CD4-positive, alpha-beta T cell treated with Interleukin-6 at 100 ng/mL for 8 hours (primary cell): ENCODE results near the gene SLC35E2B.
"Not testable (repeated sequence)": the region's sequence is repeated elsewhere in the genome, so short reads cannot be mapped to it uniquely, and the experiment has no call there.

Experiments used
- DNase-seq: peaks from one replicate; pipeline ENCODE4 v3.0.0-alpha.2; 2020; ENCODE audit warnings: mixed read lengths, low spot score

SLC35E2B gene

DNA sequence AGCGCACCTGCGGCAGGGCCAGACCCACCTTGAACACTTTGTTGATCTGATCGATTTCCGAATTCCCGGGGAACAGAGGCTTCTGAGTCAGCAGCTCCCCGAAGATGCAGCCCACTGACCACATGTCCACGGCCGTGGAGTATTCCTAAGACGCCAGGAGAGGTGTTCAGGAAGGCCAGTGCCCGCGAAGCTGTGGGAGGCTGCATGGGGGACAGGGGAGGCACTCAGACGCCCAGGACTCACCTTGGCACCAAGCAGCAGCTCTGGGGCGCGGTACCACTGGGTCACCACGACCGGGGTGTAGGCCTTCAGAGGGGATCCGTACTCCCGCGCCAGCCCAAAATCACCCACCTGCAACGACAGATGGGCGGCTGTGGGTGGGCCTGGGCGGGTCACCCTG lies 11.2 kb upstream of the SLC35E2B start:
- DNase-seq = no peak

DNA sequence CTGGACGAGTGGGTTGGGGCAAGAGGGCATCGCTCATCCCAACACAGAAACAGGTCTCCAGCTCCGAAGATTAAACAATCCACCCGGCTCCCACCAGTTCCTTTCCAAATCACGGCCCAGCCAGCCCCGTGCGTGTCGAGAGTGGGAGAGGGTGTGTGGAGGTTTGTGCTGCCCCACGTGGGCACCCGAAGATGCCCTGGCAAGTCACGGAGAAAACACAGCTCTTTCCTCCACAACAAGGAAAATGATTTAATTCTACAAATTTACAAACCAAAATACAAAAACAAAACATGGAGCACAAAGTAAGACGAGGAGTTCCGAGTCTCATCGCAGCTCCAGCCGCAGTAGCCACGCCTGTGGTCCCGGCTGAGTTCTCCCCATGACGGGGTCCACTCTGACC lies 9.9 kb upstream of the SLC35E2B start:
- DNase-seq = not testable (repeated sequence)

DNA sequence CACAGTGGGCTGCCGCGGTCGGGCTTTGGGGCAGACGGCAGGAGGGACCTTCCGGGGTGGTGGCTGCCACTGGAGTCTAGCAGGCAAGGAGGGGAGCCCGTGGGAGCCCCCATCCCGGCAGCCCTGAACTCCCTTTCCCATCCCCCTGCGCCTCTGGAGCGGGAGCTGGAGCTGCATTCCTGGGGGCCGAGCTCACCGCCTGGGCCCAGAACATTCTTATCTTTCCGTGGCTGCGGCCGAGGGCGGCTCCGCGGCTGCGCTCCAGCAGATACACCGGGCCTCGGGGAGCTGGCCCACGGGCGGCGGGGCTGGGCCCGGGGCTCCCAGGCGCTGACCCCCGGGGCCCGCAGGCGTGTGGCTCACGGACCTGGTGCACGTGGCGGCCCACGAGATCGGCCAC lies 8.0 kb upstream of the SLC35E2B start:
- not testable (repeated sequence) for DNase-seq

DNA sequence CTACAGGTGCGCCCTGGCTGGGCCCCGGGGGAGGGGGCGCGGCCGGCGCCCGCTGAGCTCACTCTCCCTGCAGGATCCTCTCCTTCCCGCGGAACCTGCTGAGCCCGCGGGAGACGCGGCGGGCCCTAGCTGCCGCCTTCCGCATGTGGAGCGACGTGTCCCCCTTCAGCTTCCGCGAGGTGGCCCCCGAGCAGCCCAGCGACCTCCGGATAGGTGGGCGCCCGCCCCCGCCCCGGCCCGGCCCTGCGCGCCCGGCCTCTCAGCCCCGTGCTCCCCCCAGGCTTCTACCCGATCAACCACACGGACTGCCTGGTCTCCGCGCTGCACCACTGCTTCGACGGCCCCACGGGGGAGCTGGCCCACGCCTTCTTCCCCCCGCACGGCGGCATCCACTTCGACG lies 7.5 kb upstream of the SLC35E2B start:
- DNase-seq = not testable (repeated sequence)

DNA sequence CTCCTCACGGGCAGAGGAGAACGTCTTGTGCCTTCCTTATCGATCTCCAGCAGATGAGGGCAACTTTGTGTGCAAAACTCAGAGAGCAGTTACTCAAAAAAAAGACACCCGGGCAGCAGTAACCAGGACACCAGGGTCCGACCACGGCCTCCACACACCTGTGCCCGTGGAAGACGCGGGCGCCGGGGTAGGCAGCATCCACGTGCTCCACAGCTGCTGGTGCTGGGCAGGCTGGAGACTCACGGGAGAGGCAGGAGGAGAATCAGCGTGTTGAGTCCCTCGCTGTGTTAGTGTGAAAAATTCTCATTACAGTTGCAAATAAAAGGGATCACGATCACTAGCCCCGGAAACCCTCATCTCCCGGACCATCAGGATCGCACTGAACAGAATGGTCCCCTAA lies 6.5 kb upstream of the SLC35E2B start:
- not testable (repeated sequence) for DNase-seq

DNA sequence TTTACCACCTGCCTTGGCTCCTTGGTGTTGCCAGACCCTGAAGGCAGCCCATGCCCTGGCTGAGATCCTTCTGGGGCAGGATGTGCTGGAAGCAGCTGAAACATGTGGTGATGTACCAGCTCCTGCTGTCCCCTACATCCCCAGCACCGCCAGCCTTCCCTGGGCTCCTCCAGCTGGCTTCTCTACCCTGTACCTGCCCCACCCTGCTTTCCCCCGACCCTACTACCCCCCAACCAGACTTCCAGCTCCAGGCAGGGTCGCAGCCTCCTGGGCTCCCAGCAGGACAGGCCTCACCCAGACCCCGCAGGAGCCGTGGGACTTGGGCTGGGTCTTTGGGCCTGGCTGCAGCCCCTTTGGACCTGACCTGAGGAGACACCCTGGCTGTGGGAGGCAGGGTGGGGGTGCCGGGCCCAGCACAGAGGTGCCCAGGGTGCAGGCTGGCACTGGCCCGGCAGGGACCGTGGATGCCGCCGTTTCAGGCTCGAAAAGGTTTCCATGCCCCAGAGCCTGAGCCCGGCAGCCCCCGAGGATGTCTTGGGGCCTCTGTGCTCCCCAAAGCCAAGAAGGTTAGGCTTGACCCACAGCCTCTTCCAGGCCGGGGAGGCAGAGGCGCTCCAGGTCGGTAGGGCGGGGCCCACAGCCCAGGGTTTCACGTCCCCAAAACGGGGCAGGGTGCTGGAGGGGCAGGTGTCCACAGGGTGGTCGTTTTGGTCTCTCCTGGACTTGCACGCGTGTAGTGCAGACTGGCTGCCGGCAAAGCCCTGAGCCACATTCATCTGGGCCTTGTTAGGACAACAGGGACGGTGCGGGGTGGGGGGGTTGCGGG lies 5.0 kb upstream of the SLC35E2B start:
- DNase-seq = not testable (repeated sequence)

DNA sequence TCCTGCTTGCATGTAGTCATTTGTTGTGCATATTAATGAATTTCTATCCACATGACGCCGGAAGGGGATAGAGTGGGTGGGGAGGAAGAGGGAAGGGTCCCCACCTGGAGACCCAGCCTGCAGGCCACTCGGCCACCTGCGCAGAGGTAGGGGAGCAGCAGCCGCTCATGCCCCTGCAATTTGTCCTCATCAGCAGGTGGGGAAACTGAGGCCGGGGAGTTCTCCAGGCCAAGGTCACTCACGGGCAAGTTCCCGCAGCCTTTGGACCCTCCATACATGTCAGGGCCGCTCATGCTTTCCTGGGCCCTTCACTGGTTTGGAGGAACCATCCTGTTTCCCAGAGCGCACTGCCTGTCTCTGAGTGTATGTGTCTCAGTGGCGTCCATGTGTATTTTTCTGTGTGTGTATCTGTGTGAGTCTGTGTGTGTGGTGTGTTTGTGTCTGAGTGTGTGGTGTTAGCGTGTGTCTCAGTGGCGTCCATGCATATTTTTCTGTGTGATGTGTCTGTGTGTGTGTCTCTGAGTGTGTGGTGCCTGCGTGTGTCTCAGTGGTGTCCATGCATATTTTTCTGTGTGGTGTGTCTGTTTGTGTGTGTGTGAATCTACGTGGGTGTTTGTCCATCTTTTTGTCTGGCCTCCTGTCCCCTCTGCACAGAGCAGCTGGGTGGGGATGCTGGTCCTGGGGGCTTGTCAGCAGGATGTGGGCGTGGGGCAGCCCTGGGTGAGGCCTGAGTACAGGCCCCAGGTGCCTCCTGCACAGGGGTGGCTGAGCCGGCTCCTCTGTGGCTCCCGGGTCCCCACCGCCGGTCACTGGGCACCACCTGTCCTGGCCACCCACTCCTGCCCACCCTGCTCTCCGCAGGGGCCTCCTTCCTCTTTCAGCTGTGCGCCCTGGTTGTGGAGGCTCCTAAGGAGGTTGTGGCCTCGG lies 4.1 kb upstream of the SLC35E2B start:
- not testable (repeated sequence) for DNase-seq

DNA sequence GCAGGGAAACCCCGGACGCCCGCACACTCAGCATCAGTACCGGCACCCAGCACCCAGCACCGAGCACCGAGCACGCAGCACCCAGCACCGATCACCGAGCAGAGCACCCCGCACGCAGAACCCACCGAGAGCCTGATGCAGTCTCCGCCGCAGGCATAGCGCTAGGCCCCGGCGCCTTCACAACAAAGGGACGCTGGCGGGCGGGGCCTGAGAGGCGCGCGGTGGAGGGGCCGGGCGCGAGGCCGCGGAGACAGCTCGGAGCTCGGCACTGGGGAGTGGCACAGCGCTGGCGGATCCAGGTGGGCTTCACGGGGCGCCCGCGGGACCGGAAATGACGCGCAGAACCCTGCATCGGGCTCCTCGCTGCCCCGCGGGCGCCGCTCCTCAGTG lies 276 bp downstream of the SLC35E2B start:
- DNase-seq = peak; percentile 68

DNA sequence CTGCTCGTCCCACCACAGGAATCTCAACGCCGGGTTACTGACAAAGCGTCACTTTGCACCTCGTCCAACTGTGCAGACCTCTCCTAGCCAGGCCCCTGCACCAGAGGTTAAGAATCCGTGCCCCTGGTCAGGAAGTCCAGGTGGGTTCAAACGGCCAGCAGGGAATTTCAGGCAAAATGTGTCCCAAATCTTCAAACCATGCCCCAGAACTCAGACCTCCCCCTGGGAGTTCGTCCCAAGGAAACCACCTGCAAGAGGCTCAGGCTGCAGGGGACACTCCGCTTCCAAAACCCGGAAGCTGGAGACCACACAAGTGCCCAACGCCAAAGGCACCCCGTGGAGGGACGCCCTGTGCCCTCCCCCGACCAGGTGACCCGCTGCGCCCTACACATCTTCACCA lies 1.2 kb downstream of the SLC35E2B start:
- DNase-seq = not testable (repeated sequence)

DNA sequence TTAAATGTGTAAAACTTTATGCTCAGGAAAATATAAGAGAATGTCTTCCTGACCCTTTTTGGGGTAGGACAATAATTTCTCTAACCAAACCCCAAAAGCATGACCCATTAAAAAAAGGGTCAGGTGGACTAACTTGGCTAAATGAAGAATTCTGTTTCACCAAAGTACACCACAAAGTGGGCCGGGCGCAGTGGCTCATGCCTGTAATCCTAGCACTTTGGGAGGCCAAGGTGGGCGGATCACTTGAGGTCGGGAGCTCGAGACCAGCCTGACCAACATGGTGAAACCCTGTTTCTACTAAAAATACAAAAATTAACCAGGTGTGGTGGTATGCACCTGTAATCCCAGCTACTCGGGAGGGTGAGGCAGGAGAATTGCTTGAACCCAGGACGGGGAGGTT lies 3.1 kb downstream of the SLC35E2B start:
- not testable (repeated sequence) for DNase-seq

DNA sequence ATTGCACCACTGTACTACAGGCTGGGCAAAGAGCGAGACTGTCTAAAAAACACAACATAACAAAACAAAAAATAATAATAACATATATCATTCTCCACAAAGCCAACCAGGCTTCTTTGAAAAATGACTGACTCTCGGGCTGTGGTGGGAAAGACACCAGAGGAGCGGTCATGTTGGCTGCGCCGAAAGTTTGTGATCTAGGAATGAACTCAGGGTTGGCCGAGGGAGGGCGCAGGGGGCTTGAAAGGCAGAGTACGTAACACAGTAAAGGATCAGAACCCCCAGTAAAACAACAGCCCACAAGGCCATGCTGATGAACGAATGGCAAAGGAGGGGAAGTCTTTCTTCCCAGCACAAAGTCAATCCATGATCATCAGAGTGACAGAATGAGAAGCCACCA lies 4.7 kb downstream of the SLC35E2B start:
- no peak for DNase-seq

DNA sequence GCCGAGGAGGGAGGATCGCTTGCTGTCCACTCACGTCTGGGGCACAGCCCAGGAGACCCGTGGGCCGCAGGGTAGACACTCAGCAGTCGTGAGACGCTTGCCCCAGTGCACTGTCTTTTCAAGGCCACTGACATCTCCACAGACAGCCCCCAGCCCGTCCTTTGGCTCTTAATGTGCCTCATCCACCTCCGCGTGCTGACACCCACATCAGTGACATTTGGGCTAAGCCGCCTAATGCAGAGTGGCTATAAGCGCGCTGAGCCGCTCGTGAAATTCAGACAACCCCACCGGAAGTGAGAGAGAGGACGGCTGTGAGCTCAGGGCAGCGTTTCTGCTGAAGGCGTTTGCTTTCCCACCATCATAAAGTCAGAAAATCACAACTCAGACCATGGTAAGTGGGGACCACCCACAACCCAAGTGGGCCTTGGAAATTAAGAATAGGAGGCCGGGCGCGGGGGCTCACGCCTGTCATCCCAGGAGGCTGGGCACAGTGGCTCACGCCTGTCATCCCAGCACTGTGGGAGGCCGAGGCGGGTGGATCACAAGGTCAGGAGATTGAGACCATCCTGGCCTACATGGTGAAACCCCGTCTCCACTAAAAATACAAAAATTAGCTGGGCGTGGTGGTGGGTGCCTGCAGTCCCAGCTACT lies 8.4 kb downstream of the SLC35E2B start:
- no peak for DNase-seq

DNA sequence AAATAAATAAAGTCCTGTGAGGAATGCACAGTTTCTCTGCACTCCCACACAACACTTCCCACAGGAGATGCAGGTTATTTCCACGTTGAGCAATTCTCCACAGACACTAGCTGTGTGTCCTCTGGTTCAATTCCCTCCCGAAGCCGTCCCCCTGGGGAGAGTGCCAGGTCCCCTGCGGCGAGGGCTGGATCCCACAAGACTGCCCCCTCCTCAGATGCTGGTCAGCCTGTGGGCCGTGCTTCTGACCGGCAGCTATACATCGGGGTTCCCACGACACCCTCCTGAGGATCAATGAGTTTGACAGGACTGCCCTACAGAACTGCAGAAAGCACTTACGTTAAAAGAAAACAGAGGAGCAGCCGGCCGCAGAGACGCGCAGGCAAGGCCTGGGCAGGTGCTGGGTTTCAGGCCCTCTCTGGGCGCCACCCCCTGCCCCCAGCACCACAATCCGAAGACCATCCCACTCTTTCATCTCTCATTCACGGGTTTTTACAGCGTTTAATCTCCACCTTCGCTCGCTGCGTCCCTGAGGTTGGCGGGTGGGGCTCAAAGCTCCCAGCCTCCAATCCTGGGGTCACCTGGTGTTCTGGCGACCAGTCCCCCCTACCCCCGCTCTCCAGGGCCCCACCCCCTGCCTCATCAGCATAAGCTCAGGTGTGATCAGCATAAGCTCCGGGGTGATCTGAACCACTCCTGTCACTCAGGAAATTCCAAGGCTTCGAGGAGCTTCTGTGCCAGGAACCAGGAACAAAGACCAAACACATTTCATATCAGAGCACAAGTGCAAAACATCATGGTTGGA lies 9.3 kb downstream of the SLC35E2B start:
- no peak for DNase-seq

DNA sequence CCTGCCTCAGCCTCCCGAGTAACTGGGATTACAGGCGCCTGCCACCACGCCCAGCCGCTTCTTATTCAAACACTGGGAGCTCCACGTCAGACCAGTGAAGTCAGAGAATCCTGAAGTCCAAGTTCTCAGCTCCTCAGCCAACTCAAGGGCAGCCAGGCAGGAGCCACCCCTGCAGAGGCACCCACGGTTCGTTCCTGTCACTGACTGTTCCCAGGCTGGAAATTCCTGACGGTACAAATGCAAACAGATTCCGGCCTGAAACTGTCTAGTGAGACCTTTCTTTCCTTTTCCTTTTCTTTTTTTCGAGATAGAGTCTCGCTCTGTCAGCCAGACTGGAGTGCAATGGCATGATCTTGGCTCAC lies 11.7 kb downstream of the SLC35E2B start:
- DNase-seq = no peak

DNA sequence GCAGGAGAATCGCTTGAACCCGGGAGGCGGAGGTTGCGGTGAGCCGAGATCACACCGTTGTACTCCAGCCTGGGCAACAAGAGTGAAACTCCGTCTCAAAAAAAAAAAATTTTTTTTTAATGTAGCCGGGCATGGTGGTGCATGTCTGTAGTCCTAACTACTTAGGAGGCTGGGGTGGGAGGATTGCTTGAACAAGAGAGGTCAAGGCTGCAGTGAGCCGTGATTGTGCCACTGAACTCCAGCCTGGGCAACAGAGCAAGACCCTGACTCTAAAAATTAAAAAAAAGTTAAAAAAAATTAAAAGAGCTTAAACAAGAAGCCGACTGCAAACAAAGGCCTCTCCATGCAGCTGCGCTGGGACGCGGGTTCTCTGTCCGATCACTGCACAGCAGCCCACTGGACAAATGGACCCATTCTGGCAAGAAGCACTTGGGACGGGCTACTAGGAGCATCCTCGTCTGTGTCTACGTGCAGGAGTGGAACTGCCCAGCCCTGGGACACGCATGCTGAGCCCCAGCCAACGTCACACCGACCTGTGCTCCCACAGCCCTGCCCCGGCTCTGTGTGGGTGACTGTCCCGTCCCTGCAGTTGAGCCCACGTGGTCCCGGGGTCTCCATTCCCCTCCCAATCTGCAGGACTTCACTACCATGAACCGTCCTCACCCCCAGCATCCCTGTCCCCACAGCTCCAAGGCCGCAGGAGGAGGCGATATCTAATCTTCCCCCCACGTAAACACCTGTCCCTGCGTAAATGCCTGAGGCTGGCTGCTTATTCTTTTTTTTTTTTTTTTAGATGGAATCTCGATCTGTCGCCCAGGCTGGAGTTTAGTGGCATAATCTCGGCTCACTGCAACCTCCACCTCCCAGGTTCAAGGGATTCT lies 12.3 kb downstream of the SLC35E2B start:
- no peak for DNase-seq

DNA sequence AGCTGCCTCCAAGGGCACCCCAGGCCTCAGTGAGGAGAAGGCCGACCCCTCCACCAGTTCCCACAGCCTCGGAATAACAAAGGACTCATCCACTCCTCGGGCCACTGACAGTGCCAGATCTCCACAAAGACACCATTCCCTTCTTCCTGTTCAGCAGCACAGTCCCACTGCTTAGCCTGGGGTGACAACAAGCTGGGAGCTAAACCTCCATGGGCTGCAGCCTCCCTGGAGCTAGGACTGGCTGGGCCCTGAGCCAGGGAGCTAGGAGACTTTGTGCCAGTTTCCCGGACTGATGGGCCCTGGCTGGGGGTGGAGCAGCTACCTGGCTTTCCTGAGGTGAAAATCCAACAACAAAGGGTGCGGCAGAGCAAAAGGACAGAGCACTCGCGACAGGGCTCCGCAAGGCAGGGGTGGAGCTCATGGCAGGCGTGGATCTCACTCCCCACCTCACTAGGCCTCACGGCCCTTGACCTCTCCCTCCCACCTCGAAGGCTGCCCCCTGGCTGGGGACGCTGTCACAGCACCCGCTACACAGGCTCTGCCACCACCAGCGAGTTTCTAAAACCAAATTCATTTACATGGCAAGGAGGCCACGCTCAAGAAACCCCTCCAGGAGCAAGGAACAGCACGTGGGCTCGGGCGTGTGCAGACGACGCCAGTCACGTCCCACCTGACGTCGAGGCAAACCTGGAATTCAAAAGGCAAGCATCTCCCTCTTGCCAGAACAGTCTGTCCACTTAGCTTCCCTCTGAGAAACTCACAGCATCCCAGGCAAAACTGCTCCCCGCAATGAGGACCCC lies 13.8 kb downstream of the SLC35E2B start:
- peak; percentile 36 for DNase-seq

DNA sequence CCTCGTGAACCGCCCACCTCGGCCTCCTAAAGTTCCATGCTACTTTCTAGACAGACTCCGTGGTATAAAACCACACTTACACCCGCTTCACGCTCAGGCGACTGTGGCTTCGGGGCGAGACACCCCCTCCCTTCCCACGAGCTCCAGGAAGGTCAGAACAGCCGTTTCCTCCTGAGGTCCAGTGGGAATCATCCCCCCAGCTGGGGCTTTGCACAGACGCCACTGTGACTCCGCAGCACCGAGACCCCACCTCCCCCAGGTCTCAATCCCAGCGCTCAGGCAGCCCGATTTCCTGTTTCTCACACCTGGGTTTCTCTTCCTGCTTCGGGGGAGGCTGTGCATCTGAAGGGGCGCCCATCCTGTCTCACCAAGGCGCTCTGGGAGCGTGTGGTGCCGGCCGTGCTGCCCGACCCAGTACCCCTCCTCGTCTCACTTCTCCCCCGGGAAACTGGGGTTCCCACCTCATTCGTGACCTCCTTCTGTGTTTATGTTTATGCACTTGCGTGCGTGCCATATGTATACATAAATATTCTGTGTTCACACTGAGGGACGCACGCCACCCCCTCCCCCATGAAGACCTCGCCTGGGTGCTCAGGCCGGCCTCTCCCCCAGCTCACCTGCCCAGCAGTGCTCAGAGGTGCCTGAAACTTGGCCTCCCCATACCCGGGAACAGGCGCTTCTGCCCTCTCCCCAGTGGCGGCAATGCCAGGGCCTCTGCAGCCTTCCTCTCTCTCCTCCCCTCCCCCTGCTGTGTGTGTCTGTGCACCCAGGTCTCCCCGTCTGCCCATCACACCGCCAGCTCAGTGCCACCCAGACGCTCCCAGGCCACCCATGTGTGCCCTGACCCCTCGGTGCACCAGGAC lies 14.6 kb downstream of the SLC35E2B start:
- DNase-seq = peak; percentile 50

DNA sequence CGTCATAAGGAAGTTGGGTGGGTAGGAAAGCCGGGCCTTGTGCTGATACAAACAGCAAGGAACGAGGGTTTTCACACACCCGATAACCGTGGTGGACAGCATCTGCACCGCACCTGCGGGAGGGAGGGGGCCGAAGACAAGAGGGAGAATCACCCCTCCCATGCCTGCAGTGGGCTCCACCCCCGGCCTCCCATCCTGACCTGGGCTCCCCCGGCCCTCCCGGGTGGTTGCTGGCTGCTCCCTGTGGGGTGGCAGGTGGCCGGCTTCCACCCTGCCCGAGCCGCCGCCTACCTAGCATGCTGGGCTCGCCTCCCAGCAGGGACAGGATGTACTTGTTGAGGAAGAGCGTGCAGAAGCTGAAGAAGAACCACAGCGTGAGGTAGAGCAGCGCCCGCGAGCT lies 16.5 kb downstream of the SLC35E2B start:
- DNase-seq = not testable (repeated sequence)

DNA sequence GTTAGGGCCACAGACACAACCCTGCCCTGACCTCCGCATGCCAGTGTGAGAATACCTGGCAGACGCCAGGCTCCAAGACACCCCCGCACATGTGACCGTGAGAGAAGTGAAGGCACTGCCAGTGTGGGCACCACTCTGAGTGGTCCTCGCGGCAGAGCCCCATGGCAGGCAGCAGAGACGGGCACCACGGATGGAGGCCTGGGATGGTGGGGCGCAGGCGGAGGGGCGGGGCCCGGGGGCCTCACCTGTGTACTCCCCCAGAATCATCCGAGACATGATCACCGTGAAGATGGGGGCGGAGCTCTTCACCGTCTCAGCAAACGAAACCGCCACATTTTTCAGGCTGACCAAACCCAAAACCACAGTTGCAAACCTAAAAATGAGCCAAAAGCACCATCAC lies 17.4 kb downstream of the SLC35E2B start:
- not testable (repeated sequence) for DNase-seq
